Measurements from ENCODE around the gene HSPBP1. TPM values are rescaled to one million over a fixed set of nuclear protein-coding genes. Genes with fewer than 3 reads are reported as not detected.
A peak's percentile ranks its signal among the peaks of the same experiment; 100 is the strongest.
"Not testable (repeated sequence)": the region's sequence is repeated elsewhere in the genome, so short reads cannot be mapped to it uniquely, and the experiment has no call there.

Gene HSPBP1
- polyA plus RNA-seq (2013, experiment 1 of 2; ENCODE audit: insufficient read length), result 42.6 TPM
- 44.6 TPM for polyA plus RNA-seq (2013, experiment 2 of 2; ENCODE audit: insufficient read length)

- DNase-seq, result peak; percentile 96
Measured at GRCh38 chr19:55279770-55280643, at the start of gene HSPBP1. Gene HSPBP1, minus strand, starts transcription at chr19:55280110. Its CDS starts 502 bp downstream, at chr19:55279608.

- DNase-seq, result not testable (repeated sequence)
Measured at GRCh38 chr19:55328774-55329318, 48.9 kb upstream of the HSPBP1 start.

- DNase-seq, result no peak
Measured at GRCh38 chr19:55325172-55325571, 45.3 kb upstream of the HSPBP1 start, which contains the start of gene TMEM150B. Gene TMEM150B, minus strand, starts transcription at chr19:55325341. Its CDS starts 4,305 bp downstream, at chr19:55321036.

- no peak for DNase-seq
Measured at GRCh38 chr19:55324662-55325061, 44.8 kb upstream of the HSPBP1 start.

- no peak for DNase-seq
Measured at GRCh38 chr19:55322204-55322885, 42.4 kb upstream of the HSPBP1 start.

- DNase-seq, result no peak
Measured at GRCh38 chr19:55321466-55322137, 41.7 kb upstream of the HSPBP1 start.

GRCh38 chr19:55320844-55321419 lies 41.0 kb upstream of the HSPBP1 start:
- DNase-seq, result no peak

GRCh38 chr19:55319785-55320184 lies 39.9 kb upstream of the HSPBP1 start:
- DNase-seq, result peak; percentile 37

- DNase-seq, result no peak
Measured at GRCh38 chr19:55316646-55317045, 36.7 kb upstream of the HSPBP1 start.

GRCh38 chr19:55315956-55316525 lies 36.1 kb upstream of the HSPBP1 start:
- no peak for DNase-seq

- no peak for DNase-seq
Measured at GRCh38 chr19:55314396-55314795, 34.5 kb upstream of the HSPBP1 start.

- no peak for DNase-seq
Measured at GRCh38 chr19:55312621-55313512, 33.0 kb upstream of the HSPBP1 start.

GRCh38 chr19:55311797-55312196 lies 31.9 kb upstream of the HSPBP1 start:
- DNase-seq, result no peak

- DNase-seq, result no peak
Measured at GRCh38 chr19:55311397-55311796, 31.5 kb upstream of the HSPBP1 start.

GRCh38 chr19:55310498-55310897 lies 30.6 kb upstream of the HSPBP1 start:
- DNase-seq, result no peak

GRCh38 chr19:55309448-55309847 lies 29.5 kb upstream of the HSPBP1 start:
- DNase-seq, result no peak

GRCh38 chr19:55308281-55308680 lies 28.4 kb upstream of the HSPBP1 start:
- no peak for DNase-seq

GRCh38 chr19:55306712-55307111 lies 26.8 kb upstream of the HSPBP1 start:
- DNase-seq, result no peak

GRCh38 chr19:55305983-55306562 lies 26.2 kb upstream of the HSPBP1 start:
- no peak for DNase-seq

- no peak for DNase-seq
Measured at GRCh38 chr19:55305491-55305890, 25.6 kb upstream of the HSPBP1 start.
